Skeletal muscle cell (primary cell): ENCODE measurements around the gene SMOC2.

Experiments
- DNase-seq: peaks from one replicate; pipeline ENCODE4 v3.0.0-alpha.2; 2010; ENCODE audit warnings: low read depth
- H3K4me3 ChIP-seq: 2 replicates; pipeline ENCODE4 v1.5.1; 2011; ENCODE audit warnings: low read depth, mild to moderate bottlenecking, control low read depth, low read length, moderate library complexity

Gene SMOC2

DNA sequence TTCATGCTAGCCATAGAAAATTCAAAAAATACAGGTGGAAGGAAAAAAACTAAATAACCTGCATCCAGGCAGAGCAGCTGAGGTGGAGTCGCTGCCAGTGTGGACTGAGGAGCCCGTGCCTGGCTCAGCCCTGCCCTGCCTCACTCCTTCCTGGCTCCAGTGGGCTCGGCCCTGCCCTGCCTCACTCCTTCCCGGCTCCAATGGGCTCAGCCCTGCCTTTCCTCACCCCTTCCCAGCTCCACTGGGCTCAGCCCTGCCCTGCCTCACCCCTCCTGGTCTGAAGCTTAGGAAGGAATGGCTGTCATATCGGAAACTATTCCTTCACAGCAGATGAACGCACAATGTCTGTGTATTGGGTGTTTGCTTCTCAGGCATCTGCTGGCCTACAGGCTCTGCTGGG is 142.1 kb downstream of the SMOC2 start:
- no peak overlapping the region for H3K4me3 ChIP-seq
- DNase-seq = no peak

DNA sequence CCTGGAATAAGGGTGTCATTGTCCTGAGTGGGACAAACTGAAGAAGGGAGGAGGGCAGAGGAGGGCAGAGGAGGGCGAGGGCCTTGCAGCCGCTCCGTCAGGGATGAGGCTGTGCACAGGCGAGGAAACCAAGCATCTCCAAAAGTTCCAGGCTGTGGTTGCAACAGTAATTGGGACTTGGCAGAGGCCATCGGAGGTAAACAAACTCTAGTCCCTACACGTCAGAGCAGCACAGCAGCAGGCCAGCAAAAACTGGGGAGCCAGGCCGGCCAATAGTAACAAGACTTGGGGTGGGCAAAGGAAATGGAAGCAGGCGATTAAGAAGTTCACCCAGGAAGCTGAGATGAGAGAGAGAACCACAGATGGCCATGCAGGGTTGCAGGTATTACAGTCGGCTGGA is 142.8 kb downstream of the SMOC2 start:
- no peak for DNase-seq
- H3K4me3 ChIP-seq = no peak overlapping the region

DNA sequence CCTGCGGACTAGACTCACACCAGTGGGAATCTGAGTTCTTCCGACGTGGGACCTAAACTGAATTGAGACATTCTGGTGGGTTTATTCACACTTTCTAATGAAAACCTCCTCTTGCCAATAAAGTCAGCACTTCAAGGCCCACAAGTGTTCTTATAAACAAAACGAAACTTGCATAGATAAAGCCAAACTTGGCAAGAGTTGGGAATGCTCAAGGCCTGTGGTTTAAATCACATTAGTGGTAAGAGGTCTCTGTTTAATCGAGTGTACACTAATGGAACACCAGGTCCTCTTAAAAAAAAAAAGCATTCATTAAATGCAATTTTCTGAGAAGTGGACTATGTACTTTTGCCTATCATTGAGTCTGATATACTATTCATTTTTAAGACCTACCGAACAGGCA is 143.3 kb downstream of the SMOC2 start:
- H3K4me3 ChIP-seq = no peak overlapping the region
- DNase-seq = no peak

DNA sequence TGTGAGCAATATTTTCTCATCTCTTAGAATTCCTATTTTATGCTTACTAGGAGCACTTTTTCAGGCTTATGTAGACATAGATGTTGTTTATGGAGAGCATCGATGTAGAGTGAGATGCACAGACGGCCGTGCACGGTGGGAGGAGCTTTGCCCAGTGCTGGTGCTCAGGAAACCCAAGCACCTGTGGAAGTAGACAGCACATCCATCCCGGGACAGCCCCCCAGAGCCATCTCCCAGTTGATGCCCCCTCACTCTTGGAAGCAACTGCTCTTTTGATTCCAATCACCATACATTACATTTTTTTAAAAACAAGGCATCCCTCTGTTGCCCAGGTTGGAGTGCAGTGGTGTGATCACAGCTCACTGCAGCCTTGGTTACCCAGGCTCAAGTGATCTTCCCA is 143.7 kb downstream of the SMOC2 start:
- DNase-seq = no peak
- H3K4me3 ChIP-seq = no peak overlapping the region

DNA sequence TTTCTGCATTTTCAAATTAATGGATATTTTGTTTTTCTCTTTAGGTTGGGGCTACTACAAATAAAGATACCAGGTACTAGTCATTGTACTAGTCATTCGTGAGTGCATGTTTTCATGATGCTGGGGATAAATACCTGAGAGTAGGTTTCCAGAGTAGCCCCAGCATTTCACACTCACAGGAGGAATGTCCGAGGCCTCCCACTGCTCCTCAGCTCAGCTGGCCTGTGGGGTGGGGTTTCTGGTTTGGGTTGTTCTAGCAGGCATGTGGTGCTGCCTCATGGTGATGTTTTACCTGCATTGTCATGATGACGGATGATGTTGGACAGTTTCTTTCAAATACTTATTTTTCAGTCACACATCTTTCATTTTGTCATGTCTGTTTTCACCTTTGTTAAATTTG is 144.5 kb downstream of the SMOC2 start:
- no peak for DNase-seq
- no peak overlapping the region for H3K4me3 ChIP-seq

GRCh38 chr6:168589275-168589674 is 148.3 kb downstream of the SMOC2 start:
- no peak for DNase-seq
- H3K4me3 ChIP-seq = no peak overlapping the region

DNA sequence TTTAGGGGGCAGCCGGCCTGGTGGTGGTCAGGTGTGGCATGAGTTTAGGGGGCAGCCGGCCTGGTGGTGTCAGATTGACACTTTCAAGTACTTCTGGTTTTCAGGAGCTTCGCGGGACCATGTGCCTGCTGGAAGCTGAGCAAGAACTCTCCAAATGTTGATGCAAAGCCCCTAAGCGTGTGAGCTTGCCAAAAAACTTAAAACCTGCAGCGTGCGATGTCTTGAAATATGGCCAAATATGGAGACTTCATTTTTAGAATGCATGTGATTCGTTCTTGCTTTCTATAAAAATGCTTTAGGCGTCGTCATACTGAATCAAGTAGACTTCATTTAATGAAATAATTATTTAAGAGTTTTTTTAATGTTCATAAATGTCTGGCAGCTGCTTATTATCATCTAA is 149.4 kb downstream of the SMOC2 start:
- no peak overlapping the region for H3K4me3 ChIP-seq
- DNase-seq = no peak

DNA sequence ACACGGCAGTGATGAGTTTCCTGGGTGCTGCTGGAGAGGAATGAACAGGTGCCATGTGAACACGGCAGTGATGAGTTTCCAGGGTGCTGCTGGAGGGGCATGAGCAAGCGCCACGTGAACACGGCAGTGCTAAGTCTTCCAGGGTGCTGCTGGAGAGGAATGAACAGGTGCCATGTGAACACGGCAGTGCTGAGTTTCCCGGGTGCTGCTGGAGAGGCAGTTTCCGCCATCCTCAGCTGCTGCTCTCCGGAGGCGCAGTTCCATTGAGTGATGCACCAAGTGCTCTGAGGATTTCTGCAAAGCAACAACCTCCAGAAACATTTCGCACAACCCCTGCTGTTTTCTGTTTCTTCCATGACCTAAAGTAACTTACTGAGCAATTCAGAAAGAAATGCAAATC is 155.4 kb downstream of the SMOC2 start:
- no peak for DNase-seq
- H3K4me3 ChIP-seq = no peak overlapping the region

DNA sequence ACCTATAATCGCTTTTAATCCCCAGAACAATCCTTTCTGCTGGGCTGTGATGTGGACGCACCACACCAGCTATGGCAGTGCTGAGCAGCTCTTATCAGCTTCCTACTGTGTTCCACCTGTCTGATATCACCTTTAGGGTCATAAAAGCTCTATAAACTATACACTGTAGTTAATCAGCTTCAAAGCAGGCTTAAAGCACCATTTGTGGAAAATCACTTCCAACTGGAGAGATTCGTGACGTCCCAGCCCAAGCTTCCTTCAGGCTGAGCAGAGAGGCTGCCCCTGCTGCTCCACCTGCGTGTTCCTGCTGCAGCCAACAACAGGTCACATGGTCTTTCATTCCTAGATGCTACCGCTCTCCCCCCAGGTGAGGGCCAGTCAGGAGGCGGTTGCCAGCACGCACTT is 156.5 kb downstream of the SMOC2 start:
- no peak overlapping the region for H3K4me3 ChIP-seq
- DNase-seq = no peak

DNA sequence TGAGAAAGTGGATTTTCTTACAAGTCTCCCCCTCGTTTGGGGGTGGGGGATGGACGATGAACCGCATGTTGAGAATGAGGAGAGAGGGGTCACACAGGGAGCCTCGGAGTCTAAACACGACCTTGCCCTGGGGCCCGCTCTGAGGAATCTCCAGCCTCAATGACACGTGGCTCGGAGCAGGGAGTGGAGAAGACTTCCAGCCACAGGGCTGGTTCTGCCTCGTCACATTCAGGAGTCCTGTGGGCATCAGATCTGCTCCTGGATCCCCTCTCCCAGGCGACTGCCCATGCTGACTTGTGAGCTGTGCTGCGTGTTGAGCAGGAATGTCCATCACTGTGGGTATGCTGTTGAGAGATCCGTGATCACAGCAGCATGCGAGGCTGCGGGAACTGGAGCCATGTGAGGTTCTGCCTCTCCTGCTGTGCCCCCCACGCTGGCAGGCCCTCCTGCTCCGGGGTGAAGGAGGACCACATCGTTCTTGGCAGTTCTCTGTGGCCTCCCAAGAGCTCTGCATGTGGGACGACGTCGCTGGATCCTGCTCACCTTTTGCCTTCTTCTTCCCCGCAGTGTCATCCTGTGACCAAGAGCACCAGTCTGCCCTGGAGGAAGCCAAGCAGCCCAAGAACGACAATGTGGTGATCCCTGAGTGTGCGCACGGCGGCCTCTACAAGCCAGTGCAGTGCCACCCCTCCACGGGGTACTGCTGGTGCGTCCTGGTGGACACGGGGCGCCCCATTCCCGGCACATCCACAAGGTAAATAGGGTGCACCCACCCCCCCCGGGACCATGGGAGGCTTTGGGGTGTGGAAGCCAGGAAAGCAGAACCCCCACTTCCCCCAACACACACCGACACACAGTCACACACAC is 157.5 kb downstream of the SMOC2 start:
- no peak overlapping the region for H3K4me3 ChIP-seq
- DNase-seq = no peak

DNA sequence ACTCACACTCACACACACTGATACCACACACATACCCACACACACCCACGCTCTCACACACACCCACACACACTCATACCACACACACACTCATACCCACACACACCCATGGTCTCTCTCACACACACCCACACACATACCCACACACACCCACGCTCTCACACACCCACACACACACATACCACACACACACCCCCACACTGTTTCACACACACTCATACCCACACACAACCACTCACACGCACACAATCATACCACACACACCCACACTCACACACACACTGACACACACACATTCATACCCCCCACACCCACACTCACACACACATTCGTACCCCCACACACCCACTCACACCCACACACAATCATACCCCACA is 158.1 kb downstream of the SMOC2 start:
- H3K4me3 ChIP-seq = no peak overlapping the region
- DNase-seq = no peak

- no peak for DNase-seq
- H3K4me3 ChIP-seq = no peak overlapping the region
Observed at GRCh38 chr6:168599769-168600330, 158.9 kb downstream of the SMOC2 start.

DNA sequence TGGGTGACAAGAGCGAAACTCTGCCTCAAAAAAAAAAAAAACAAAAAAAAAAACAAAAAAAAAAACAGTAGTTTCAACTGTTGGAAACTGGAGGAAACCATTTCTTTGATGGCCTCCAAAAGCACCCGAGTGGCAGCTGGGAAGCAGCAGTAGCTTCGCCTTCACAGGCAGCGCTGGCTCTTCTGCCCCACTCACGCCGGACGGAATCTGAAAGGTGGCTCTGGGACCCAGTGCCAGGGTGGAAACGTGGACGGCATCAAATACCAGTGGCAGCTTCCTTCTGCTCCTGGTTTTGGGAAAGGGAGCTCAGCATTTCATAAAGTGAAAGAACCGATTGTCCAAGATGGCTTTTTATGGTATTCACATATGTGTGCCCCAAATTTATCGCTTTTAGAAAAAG is 159.4 kb downstream of the SMOC2 start:
- no peak for DNase-seq
- H3K4me3 ChIP-seq = no peak overlapping the region

GRCh38 chr6:168601111-168601510 is 160.1 kb downstream of the SMOC2 start:
- no peak overlapping the region for H3K4me3 ChIP-seq
- no peak for DNase-seq

GRCh38 chr6:168601546-168601945 is 160.6 kb downstream of the SMOC2 start:
- H3K4me3 ChIP-seq = no peak overlapping the region
- DNase-seq = no peak

GRCh38 chr6:168602576-168602975 is 161.6 kb downstream of the SMOC2 start:
- no peak overlapping the region for H3K4me3 ChIP-seq
- no peak for DNase-seq

- H3K4me3 ChIP-seq = no peak overlapping the region
- DNase-seq = no peak
Observed at GRCh38 chr6:168603234-168603633, 162.2 kb downstream of the SMOC2 start.

DNA sequence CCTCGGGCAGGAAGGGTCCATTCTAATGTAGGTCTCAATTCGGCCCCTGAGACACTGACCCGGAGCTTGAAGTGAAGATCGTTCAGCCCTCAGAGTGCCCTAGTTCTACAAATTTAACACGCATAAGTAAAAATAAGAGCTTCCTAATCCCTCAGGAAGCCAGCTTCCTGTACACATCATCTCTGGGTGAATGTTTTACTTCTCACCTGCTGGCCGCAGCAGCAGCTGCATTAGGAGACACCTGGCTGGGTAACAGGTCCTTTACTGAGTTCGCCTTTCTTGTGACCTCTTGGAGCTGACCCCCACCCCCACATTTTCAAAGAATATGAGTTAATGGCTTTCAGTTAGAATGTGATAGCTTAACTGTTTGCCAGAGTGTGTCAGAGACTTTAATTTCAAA is 165.0 kb downstream of the SMOC2 start:
- no peak for DNase-seq
- no peak overlapping the region for H3K4me3 ChIP-seq

GRCh38 chr6:168606722-168607121 is 165.7 kb downstream of the SMOC2 start:
- DNase-seq = no peak
- no peak overlapping the region for H3K4me3 ChIP-seq

GRCh38 chr6:168607272-168608112 is 166.5 kb downstream of the SMOC2 start:
- no peak overlapping the region for H3K4me3 ChIP-seq
- no peak for DNase-seq

- no peak overlapping the region for H3K4me3 ChIP-seq
- no peak for DNase-seq
Observed at GRCh38 chr6:168608113-168608400, 167.1 kb downstream of the SMOC2 start.
